GM12878 (cell line): ENCODE measurements around the gene INO80. TPM values are rescaled to one million over a fixed set of nuclear protein-coding genes. Genes with fewer than 3 reads are reported as not detected.

Source experiments
- ATAC-seq: fragments of 200-7000 bp; cut with Tn5 transposase; 3 replicates; pipeline ENCODE4 v1.9.1; 2020; ENCODE audit warnings: mild to moderate bottlenecking, moderate library complexity
- BruUV-seq: library from RNA; stranded (reverse); fragments of 400-500 nt; replicated peaks from 2 replicates; lab custom pipeline; 2021; lab: Mats Ljungman, UMichigan
- CTCF ChIA-PET: fragments of 300-600 bp; sonication (Branson Sonifier 250); formaldehyde crosslinking; extraction: SDS; loops from one replicate; lab custom pipeline; 2021; ENCODE audit warnings: inconsistent platforms; lab: Yijun Ruan, JAX
- POLR2A ChIA-PET: fragments of 350-600 bp; formaldehyde crosslinking; extraction: SDS; loops from one replicate; lab custom pipeline; 2021; ENCODE audit warnings: inconsistent platforms; lab: Charles Lee
- RAD21 ChIA-PET: fragments of 300-600 bp; sonication (Branson Sonifier 250); formaldehyde crosslinking; loops from one replicate; lab custom pipeline; 2023; ENCODE audit warnings: antibody characterized with exemption; ENCODE audit not compliant: unreplicated experiment; lab: Charles Lee
- SMC1A ChIA-PET: fragments of 300-600 bp; sonication (Branson Sonifier 250); formaldehyde crosslinking; loops from one replicate; lab custom pipeline; 2023; ENCODE audit not compliant: unreplicated experiment, uncharacterized antibody; lab: Charles Lee
- DNase-seq: peaks from one replicate; pipeline ENCODE4 v3.0.0-alpha.2; 2011; ENCODE audit warnings: low read depth, low spot score
- FAIRE-seq: peaks from 3 replicates; lab custom pipeline; 2011; peaks lifted over from hg19 to GRCh38; lab: Jason Lieb, UNC
- H2AFZ ChIP-seq: 2 replicates; pipeline ENCODE4 v1.6.0; 2011; ENCODE audit warnings: low read depth, low read length, control low read depth; ENCODE audit not compliant: control insufficient read depth
- H3K27ac ChIP-seq: 2 replicates; pipeline ENCODE4 v1.5.1; 2011; ENCODE audit warnings: control low read depth; ENCODE audit not compliant: control insufficient read depth, insufficient read depth
- H3K27me3 ChIP-seq, 2 experiments: replicated peaks in 1 of 2; 2 replicates each; pipeline versions ENCODE4 v1.6.0 to v1.6.1; 2011; ENCODE audit warnings: low read length in 1 of 2; ENCODE audit not compliant: control insufficient read depth in 2 of 2, insufficient read depth in 2 of 2
- H3K36me3 ChIP-seq, 2 experiments: 2 replicates each; pipeline ENCODE4 v1.5.1; 2011; ENCODE audit warnings: low read length in 1 of 2; ENCODE audit not compliant: control insufficient read depth in 2 of 2, insufficient read depth in 2 of 2
- H3K4me1 ChIP-seq: 2 replicates; pipeline ENCODE4 v1.6.1; 2011; ENCODE audit warnings: mild to moderate bottlenecking, low read length, moderate library complexity, mixed read lengths; ENCODE audit not compliant: control insufficient read depth, insufficient read depth
- H3K4me2 ChIP-seq: 2 replicates; pipeline ENCODE4 v1.6.0; 2011; ENCODE audit warnings: control low read depth; ENCODE audit not compliant: control insufficient read depth, insufficient read depth
- H3K4me3 ChIP-seq: fragments of 200-600 bp; sonication (generic); 2 replicates; pipeline ENCODE4 v1.5.1; 2016
- H3K79me2 ChIP-seq: 2 replicates; pipeline ENCODE4 v1.6.0; 2011; ENCODE audit warnings: low read length; ENCODE audit not compliant: control insufficient read depth, insufficient read depth
- H3K9ac ChIP-seq: 2 replicates; pipeline ENCODE4 v1.8.0; 2011; ENCODE audit warnings: low read length, control low read depth, mixed read lengths; ENCODE audit not compliant: control insufficient read depth, insufficient read depth
- H3K9me3 ChIP-seq: replicated peaks from 3 replicates; pipeline ENCODE4 v1.5.1; 2011; ENCODE audit warnings: mild to moderate bottlenecking, low read length; ENCODE audit not compliant: control insufficient read depth, insufficient read depth
- H4K20me1 ChIP-seq: 2 replicates; pipeline ENCODE4 v1.6.0; 2011; ENCODE audit not compliant: control insufficient read depth, insufficient read depth
- FOXK2 ChIP-seq: fragments of 450-650 bp; IDR thresholded peaks from 2 replicates; pipeline ENCODE4 v1.6.1; 2017; ENCODE audit warnings: mild to moderate bottlenecking, moderate library complexity
- RELA ChIP-seq: fragments of 450-650 bp; IDR thresholded peaks from 2 replicates; pipeline ENCODE4 v1.8.0; 2014; ENCODE audit warnings: borderline replicate concordance; ENCODE audit not compliant: partially characterized antibody
- SIX5 ChIP-seq: IDR thresholded peaks from 2 replicates; pipeline ENCODE4 v1.6.1; 2011; ENCODE audit warnings: mild to moderate bottlenecking, low read depth, low read length, moderate library complexity; ENCODE audit not compliant: severe bottlenecking
- WGBS: methylation state at CpG from one replicate; pipeline ENCODE4 v1.1.6; 2016; ENCODE audit warnings: low lambda C conversion rate; ENCODE audit not compliant: insufficient replicate concordance, insufficient coverage; ENCODE audit errors: missing lambda C conversion rate; 5-methylcytosine and 5-hydroxymethylcytosine counted together
- in situ Hi-C: fragments of 300-500 bp; cut with MboI; formaldehyde crosslinking; loops from 9 replicates; pipeline ENCODE4 v1.14.3; 2018; ENCODE audit warnings: mixed read lengths
- intact Hi-C: fragments of 100-400 bp; cut with micrococcal nuclease; formaldehyde crosslinking; loops from one replicate; pipeline ENCODE4 v1.14.2; 2022; ENCODE audit not compliant: unreplicated experiment
- polyA plus RNA-seq, 11 experiments: library from polyadenylated mRNA; depleted of rRNA in 4 of 11; unstranded in 6 of 11; stranded (reverse) in 5 of 11; fragments of >200 nt; fragmentation: Nextera tagmentation in 4 of 11; fragmentation: Illumina TruSeq in 1 of 11; extraction: Ambion mirVana in 4 of 11; extraction: Trizol in 1 of 11; gene quantifications; 1 replicate in 1 of 11; 2 replicates in 10 of 11; pipeline versions ENCODE4 v1.2.1 to v1.2.3, GENCODE V29; 2011 to 2016; ENCODE audit warnings: inconsistent platforms in 2 of 11, missing spikeins in 2 of 11, low read depth in 1 of 11
- total RNA-seq, 4 experiments: library from RNA; depleted of rRNA in 3 of 4; stranded (reverse); fragments of >200 nt in 3 of 4; fragmentation: Illumina TruSeq in 1 of 4; extraction: Trizol in 1 of 4; gene quantifications; 2 replicates each; pipeline versions ENCODE4 v1.2.1 to v1.2.3, GENCODE V29; 2013 to 2021
- TF ChIP-seq, protein P1 (sequence below): fragments of 450-650 bp; formaldehyde crosslinking; IDR thresholded peaks from 2 replicates; pipeline ENCODE4 v1.4.0; 2022; ENCODE audit warnings: mild to moderate bottlenecking, moderate library complexity
- TF ChIP-seq, protein P2 (sequence below), 3 experiments: IDR thresholded peaks in 2 of 3; conservative IDR thresholded peaks in 1 of 3; 2 replicates each; pipeline ENCODE4 v1.5.1; 2011; ENCODE audit warnings: low read depth in 3 of 3, low read length in 3 of 3, mild to moderate bottlenecking in 3 of 3, control low read depth in 2 of 3, moderate library complexity in 2 of 3, inconsistent platforms in 1 of 3, mixed read lengths in 1 of 3; ENCODE audit not compliant: control insufficient read depth in 2 of 3, insufficient read depth in 1 of 3; ENCODE audit errors: extremely low read depth in 1 of 3

INO80 gene
- total and polyA plus RNA-seq, 10 of the 15 experiments (the other 5 are each of a cell fraction or from before 2014, with no cell fraction given): 4.5 to 25.0 (median 14.2) TPM

DNA sequence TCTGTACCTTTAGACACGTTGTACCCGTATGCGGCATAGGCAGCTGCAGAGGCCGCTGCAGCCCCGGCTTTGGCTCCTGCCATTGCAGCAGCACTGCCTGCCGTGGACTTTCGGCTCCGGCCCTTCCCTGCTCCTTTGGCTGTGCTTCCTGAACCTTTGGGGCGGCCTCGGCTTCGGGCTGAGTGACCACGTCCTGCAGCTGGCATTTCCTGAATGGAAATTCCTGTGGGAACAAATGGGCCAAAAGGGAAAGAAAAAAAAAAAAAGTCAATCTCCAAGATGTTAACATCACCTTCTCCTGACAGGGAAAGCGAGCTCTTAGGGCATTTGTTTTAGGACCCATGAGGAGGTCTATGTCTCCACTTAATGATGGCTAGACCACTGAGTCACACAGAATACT, 133.2 kb downstream of the INO80 start (continued):
- TF ChIP-seq, protein P1, sequence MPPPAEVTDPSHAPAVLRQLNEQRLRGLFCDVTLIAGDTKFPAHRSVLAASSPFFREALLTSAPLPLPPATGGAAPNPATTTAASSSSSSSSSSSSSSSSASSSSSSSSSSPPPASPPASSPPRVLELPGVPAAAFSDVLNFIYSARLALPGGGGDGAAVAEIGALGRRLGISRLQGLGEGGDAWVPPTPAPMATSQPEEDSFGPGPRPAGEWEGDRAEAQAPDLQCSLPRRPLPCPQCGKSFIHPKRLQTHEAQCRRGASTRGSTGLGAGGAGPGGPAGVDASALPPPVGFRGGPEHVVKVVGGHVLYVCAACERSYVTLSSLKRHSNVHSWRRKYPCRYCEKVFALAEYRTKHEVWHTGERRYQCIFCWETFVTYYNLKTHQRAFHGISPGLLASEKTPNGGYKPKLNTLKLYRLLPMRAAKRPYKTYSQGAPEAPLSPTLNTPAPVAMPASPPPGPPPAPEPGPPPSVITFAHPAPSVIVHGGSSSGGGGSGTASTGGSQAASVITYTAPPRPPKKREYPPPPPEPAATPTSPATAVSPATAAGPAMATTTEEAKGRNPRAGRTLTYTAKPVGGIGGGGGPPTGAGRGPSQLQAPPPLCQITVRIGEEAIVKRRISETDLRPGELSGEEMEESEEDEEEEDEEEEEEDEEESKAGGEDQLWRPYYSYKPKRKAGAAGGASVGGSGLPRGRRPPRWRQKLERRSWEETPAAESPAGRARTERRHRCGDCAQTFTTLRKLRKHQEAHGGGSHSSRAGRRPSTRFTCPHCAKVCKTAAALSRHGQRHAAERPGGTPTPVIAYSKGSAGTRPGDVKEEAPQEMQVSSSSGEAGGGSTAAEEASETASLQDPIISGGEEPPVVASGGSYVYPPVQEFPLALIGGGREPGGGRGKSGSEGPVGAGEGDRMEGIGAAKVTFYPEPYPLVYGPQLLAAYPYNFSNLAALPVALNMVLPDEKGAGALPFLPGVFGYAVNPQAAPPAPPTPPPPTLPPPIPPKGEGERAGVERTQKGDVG: no peak
- TF ChIP-seq, protein P2, sequence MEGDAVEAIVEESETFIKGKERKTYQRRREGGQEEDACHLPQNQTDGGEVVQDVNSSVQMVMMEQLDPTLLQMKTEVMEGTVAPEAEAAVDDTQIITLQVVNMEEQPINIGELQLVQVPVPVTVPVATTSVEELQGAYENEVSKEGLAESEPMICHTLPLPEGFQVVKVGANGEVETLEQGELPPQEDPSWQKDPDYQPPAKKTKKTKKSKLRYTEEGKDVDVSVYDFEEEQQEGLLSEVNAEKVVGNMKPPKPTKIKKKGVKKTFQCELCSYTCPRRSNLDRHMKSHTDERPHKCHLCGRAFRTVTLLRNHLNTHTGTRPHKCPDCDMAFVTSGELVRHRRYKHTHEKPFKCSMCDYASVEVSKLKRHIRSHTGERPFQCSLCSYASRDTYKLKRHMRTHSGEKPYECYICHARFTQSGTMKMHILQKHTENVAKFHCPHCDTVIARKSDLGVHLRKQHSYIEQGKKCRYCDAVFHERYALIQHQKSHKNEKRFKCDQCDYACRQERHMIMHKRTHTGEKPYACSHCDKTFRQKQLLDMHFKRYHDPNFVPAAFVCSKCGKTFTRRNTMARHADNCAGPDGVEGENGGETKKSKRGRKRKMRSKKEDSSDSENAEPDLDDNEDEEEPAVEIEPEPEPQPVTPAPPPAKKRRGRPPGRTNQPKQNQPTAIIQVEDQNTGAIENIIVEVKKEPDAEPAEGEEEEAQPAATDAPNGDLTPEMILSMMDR (IDR thresholded peaks at IDR 0.05 in 2 of 3, conservative IDR thresholded peaks at IDR 0.05 in 1 of 3; ENCODE audit: control insufficient read depth in 2 of 3, extremely low read depth in 1 of 3, insufficient read depth in 1 of 3, low read depth in 3 of 3, low read length in 3 of 3): no peak

DNA sequence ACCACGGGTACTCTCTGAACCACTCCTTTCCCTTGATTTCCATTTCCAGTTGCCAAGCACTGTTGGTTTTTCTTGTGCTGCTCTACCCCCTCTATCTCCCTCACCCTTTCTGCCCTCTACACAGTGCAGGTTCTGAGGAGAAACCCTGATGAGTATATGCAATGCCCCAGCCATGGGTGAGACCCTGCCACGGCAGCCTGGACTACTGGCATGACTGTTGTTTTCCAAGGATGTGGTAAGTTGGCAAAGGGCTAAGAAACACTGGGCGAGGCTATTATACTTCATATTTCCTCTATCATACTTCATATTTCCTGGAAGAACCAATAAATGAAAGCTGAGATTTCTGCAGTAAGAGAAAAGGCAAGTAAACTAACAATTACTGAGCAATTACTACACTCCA, 134.9 kb downstream of the INO80 start:
- no peaks in the 10 kb centered on the region for H3K27me3 ChIP-seq
- no peaks in the 10 kb centered on the region for H3K9me3 ChIP-seq
- H3K4me1 ChIP-seq: no peaks in the 10 kb centered on the region
- H3K36me3 ChIP-seq: peaks cover 23 to 39% of the 10 kb centered on the region in 2 experiments
- H3K9ac ChIP-seq: no peak overlapping the region
- intact Hi-C loops (no loop called here), in situ Hi-C loops (no loop called here)
- no peak for FAIRE-seq
- H3K79me2 ChIP-seq: no peaks in the 10 kb centered on the region
- no peak for TF ChIP-seq RELA
- no peak for TF ChIP-seq SIX5
- no peak for TF ChIP-seq FOXK2
- TF ChIP-seq, protein P2 (IDR thresholded peaks at IDR 0.05 in 2 of 3, conservative IDR thresholded peaks at IDR 0.05 in 1 of 3; ENCODE audit: control insufficient read depth in 2 of 3, extremely low read depth in 1 of 3, insufficient read depth in 1 of 3, low read depth in 3 of 3, low read length in 3 of 3): no peak
- ChIA-PET POLR2A (no interaction called here), CTCF (interaction anchor here (1.6 kb wide), 1 partner anchor 41 kb away, joined by 3 read pairs; no protein-coding TSS in a partner anchor), RAD21 (no interaction called here), SMC1A (interaction anchor here (1.3 kb wide), 1 partner anchor 25 kb away, joined by 3 read pairs; no protein-coding TSS in a partner anchor)
- no peak overlapping the region for H3K27ac ChIP-seq
- DNase-seq: no peak
- no peak for ATAC-seq
- no peak overlapping the region for H3K4me3 ChIP-seq
- 100% methylated on average over 3 of the region's 3 CpGs for WGBS
- H3K4me2 ChIP-seq: no peak overlapping the region
- no peaks in the 10 kb centered on the region for H4K20me1 ChIP-seq
- no TSS peak for BruUV-seq
- H2AFZ ChIP-seq: no peak overlapping the region
